ENCODE measurements around the gene TXNRD1. TPM values are rescaled to one million over a fixed set of nuclear protein-coding genes. Genes with fewer than 3 reads are reported as not detected.
"Not testable (repeated sequence)": the region's sequence is repeated elsewhere in the genome, so short reads cannot be mapped to it uniquely, and the experiment has no call there.

The TXNRD1 gene
- total and polyA plus RNA-seq, 10 donors, result 13.7 to 107 (median 56.8) TPM

DNA sequence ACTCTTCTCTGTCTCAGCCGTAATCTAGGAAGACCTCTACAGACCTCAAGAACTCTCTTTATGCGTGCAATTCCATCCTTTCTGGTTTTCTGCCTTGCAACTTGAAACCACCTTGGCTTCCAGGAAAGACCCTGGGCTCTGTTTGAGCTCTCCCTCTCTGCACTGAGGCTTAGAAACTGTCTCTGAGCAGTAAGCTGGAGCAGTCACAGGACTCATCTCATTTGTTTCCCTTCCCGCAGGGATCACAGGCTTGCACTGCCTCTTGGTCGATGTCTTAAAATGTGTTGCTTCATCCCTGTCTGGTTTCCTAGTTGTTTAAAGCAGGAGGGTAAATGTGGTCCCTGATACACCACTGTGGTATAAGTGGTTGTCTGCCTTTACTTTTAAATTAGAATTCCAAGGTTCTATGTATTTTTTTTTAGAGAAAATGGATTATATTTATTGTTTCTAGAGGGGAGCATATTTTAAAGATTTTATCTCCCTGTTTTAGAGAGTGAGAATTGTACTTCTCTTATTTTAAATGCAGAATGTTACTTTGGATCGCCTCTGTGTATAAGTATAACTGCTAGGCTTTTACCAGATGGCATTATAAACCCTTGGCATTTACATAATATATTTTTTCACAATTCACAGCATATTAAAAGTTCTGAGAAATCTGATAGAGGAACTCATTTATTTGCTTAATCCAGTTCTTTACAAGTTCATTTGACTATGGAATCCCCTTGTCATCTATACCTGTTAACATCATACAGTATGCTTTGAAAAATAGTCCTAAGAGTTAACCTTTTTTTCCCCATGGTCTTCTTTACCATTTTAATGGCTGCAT, 114.3 kb downstream of the TXNRD1 start:
- Histone ChIP-seq H3K4me3 (no peak overlapping the region), H3K27ac (no peak overlapping the region), H3K9me3 (no peaks in the 10 kb centered on the region), H3K4me1 (no peaks in the 10 kb centered on the region), H3K27me3 (replicated peaks in 1 of 7) (no peaks in the 10 kb centered on the region), H3K36me3 (peaks cover 0 to 100% (median 74%) of the 10 kb centered on the region in 6 donors)
- WGBS, 5 donors, result 84 to 94% (median 85%) methylated on average over 5 of the region's 5 CpGs
- intact Hi-C loops (cut with DNase I; ENCODE audit: low total_unique reads), result no loop called here
- TF ChIP-seq CTCF (IDR thresholded peaks at IDR 0.05 in 8 of 11, conservative IDR thresholded peaks at IDR 0.05 in 3 of 11) (no peak), POLR2A (IDR thresholded peaks at IDR 0.05) (no peak)
- no peak for DNase-seq

DNA sequence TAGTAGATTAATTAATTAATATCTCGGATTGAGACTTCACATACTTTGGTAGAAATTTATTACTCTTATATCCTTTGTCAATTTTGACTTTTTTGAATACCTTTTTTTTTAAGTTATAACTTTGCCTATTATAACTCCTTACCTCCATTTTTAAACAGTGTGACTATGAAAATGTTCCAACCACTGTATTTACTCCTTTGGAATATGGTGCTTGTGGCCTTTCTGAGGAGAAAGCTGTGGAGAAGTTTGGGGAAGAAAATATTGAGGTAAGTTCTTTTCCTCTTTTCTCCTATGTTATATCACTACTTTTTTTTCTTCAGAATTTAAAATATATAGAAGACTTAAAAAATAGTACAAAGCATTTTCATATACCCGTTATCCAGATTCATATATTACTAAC, 115.8 kb downstream of the TXNRD1 start:
- intact Hi-C loops (cut with DNase I; ENCODE audit: low total_unique reads), result no loop called here
- H3K36me3 ChIP-seq, result peaks cover 0 to 100% (median 72%) of the 10 kb centered on the region in 6 donors

DNA sequence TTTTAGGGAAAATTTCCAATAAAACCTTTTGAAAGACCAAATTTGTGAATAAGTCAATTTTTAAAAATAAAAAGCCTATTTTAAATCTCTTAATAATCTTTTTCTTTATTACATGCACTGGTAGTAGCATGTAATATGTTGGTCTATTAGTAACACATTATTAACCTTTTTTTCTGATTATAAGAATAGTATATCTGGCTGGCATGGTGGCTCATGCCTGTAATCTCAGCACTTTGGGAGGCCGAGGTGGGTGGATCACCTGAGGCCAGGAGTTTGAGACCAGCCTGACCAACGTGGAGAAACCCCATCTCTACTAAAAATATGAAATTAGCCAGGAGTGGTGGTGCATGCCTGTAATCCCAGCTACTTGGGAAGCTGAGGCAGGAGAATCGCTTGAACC, 116.7 kb downstream of the TXNRD1 start:
- H3K9me3 ChIP-seq; H3K27me3 ChIP-seq (replicated peaks in 1 of 7); H3K4me3 ChIP-seq; H3K4me1 ChIP-seq; DNase-seq; H3K27ac ChIP-seq; intact Hi-C loops (cut with DNase I; ENCODE audit: low total_unique reads): not testable (repeated sequence)
- peaks cover 0 to 100% (median 72%) of the 10 kb centered on the region in 6 donors for H3K36me3 ChIP-seq
- 91 to 99% (median 95%) methylated on average over 3 of the region's 3 CpGs for WGBS, 5 donors

More for the DNA sequence above, 115.8 kb downstream of the TXNRD1 start:
- no peak for DNase-seq
- H3K4me3 ChIP-seq, result no peak overlapping the region
- no peak overlapping the region for H3K27ac ChIP-seq
- H3K9me3 ChIP-seq, result no peaks in the 10 kb centered on the region
- 94 to 99% (median 98%) methylated on average over 2 of the region's 2 CpGs for WGBS, 5 donors
- no peak for TF ChIP-seq POLR2AphosphoS5 (IDR thresholded peaks at IDR 0.05)
- TF ChIP-seq CTCF (IDR thresholded peaks at IDR 0.05 in 8 of 11, conservative IDR thresholded peaks at IDR 0.05 in 3 of 11), result no peak
- TF ChIP-seq POLR2A (IDR thresholded peaks at IDR 0.05), result no peak
- no peaks in the 10 kb centered on the region for H3K27me3 ChIP-seq (replicated peaks in 1 of 7)
- H3K4me1 ChIP-seq, result no peaks in the 10 kb centered on the region

GRCh38 chr12:104333692-104334255, 118.2 kb downstream of the TXNRD1 start:
- H3K36me3 ChIP-seq, result peaks cover 0 to 100% (median 66%) of the 10 kb centered on the region in 6 donors
- WGBS, 5 donors, result 21 to 68% (median 46%) methylated on average over 1 of the region's 1 CpG
- intact Hi-C loops (cut with DNase I; ENCODE audit: low total_unique reads), result no loop called here

More at GRCh38 chr12:104333692-104334255, 118.2 kb downstream of the TXNRD1 start:
- Histone ChIP-seq H3K9me3 (no peaks in the 10 kb centered on the region), H3K27me3 (replicated peaks in 1 of 7) (no peaks in the 10 kb centered on the region), H3K4me3 (no peak overlapping the region), H3K27ac (no peak overlapping the region), H3K4me1 (no peaks in the 10 kb centered on the region)
- TF ChIP-seq CTCF (IDR thresholded peaks at IDR 0.05 in 8 of 11, conservative IDR thresholded peaks at IDR 0.05 in 3 of 11) (no peak), POLR2AphosphoS5 (IDR thresholded peaks at IDR 0.05) (no peak), POLR2A (IDR thresholded peaks at IDR 0.05) (no peak)
- DNase-seq, result no peak

Measured in spleen (tissue), 11 donors.